Activated CD4-positive, alpha-beta T cell treated with anti-CD3 and anti-CD28 coated beads, Interleukin-2, amount 10 ng/mL, durations not matched to agents 24 days and 14 days (primary cell): ENCODE results near the gene HJV. TPM values are rescaled to one million over a fixed set of nuclear protein-coding genes. Genes with fewer than 3 reads are reported as not detected.

Source experiments
- DNase-seq: peaks from one replicate; pipeline ENCODE4 v3.0.0; 2022
- H3K27ac Mint-ChIP-seq: one replicate; pipeline ENCODE4 v1.8.0; 2022; ENCODE audit warnings: mild to moderate bottlenecking, mixed read lengths
- H3K27me3 Mint-ChIP-seq: one replicate; pipeline ENCODE4 v1.8.0; 2022; ENCODE audit warnings: mixed read lengths
- H3K36me3 Mint-ChIP-seq: one replicate; pipeline ENCODE4 v1.8.0; 2022; ENCODE audit warnings: low read depth, mild to moderate bottlenecking, mixed read lengths
- H3K4me1 Mint-ChIP-seq: one replicate; pipeline ENCODE4 v1.8.0; 2021; ENCODE audit warnings: mixed read lengths
- H3K4me3 Mint-ChIP-seq: one replicate; pipeline ENCODE4 v1.8.0; 2022; ENCODE audit warnings: mild to moderate bottlenecking, moderate library complexity, mixed read lengths
- H3K9me3 Mint-ChIP-seq: one replicate; pipeline ENCODE4 v1.8.0; 2021; ENCODE audit warnings: mixed read lengths
- intact Hi-C: fragments of 100-400 bp; cut with micrococcal nuclease; formaldehyde crosslinking; loops from one replicate; pipeline ENCODE4 v1.15.1; 2023
- total RNA-seq: library from RNA; stranded (reverse); gene quantifications from 2 replicates; pipeline ENCODE4 v1.2.3, GENCODE V29; 2022

The HJV gene
- total RNA-seq, 1 donor from 2014 or later: not detected

DNA sequence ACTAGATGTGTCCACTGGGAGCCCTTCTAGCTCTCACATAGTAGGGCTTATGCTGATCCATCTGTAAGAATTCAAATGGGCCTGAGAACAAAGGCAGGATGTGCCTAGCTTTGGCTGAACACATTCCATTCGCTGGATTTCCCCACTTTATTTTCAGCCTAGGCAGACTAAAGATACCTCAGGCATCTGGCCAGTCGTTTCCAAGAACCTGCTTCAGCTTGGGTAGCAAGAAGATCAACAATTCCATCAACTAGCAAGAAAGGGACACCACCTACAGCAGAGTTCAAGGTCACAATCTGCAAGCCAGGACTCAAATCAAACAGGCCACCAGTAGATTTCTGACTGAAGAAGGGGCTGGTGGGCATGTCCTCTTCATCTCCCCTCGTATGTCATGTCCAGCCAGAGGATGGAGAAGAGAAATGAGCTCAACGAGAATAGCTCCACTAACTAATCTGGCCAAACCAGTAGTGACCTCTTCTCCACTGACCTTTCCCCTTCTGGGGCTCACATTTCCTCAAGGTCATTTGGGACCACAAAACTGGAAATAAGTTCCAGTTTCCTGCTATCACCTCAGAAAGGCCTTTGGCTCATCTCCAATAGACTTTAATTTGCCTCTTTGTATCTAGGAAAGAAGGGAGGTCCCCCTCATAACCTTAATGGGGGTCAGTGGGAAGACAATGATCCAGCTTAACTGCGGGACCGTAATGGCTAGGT lies 39.4 kb downstream of the HJV start:
- no peaks in the 10 kb centered on the region for H3K9me3 Mint-ChIP-seq
- peaks cover 2% of the 10 kb centered on the region for H3K36me3 Mint-ChIP-seq
- no peaks in the 10 kb centered on the region for H3K27me3 Mint-ChIP-seq
- peaks cover 31% of the 10 kb centered on the region for H3K4me1 Mint-ChIP-seq
- no peak overlapping the region for H3K27ac Mint-ChIP-seq
- DNase-seq: no peak
- intact Hi-C loops: no loop called here
- H3K4me3 Mint-ChIP-seq: peak overlapping the region; percentile 36

DNA sequence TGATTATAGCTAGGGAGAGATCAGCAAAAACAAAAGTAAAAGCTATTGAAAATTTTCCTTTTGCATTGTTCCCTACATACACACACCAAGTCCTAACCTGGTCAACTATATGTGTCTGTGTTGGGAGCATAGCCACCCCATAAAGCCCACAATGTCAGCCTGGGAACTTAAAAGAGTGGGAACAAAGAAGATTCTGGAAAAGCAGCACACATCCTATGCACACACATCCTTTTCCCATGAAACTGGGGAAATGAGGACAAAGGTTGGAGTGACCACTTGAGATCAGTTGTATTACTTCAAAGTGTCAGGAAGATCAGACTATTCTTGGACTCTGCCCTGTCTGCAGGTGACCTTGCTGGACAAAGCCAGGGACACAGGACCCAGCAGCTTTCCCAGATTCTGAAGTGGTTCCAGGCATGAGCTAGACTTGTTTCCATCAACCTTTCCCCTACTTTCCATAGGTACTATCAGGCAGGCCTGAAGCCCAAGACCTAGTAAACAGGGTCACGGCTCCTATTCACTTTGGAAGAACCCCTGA lies 41.0 kb downstream of the HJV start:
- intact Hi-C loops: loop anchor here (1.0 kb wide), 1 partner anchor 16 kb away; the partner anchor contains the start of gene TXNIP
- Mint-ChIP-seq H3K27ac (no peak overlapping the region), H3K9me3 (no peaks in the 10 kb centered on the region), H3K4me1 (peaks cover 24% of the 10 kb centered on the region), H3K4me3 (no peak overlapping the region), H3K36me3 (peaks cover 2% of the 10 kb centered on the region), H3K27me3 (no peaks in the 10 kb centered on the region)
- DNase-seq: no peak

DNA sequence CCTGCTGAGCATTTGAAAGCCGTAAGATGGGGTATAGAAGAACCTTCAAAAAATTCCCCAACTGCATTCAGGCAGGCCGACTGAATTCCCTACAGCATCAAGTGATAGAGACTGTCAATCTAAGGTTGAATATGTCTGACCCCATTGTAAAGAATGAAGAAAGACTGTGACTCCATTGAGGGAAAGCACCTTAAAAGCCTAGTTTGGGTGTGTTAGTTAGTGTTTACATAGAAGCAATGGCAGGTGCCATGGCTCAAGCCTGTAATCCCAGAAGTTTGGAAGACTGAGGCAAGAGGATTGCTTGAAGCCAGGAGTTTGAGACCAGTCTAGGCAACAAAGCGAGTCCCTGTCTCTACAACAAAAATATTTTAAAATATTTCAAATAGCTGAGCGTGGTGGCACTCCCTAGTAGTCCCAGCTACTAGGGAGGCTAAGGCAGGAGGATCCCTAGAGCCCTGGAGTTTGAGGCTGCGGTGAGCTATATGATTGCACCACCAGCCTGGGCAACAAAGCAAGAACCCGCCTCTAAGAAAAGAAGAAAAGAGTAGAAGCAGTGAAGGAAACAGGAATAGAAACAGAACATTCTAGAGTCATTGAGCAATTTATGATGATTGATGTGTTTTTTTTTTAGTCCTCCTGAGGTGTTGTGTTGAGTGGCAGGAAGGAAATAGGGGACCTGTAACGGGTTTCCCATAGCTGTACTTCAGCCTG lies 41.6 kb downstream of the HJV start:
- Mint-ChIP-seq H3K9me3 (no peaks in the 10 kb centered on the region), H3K27me3 (no peaks in the 10 kb centered on the region), H3K27ac (no peak overlapping the region), H3K4me3 (no peak overlapping the region), H3K4me1 (peaks cover 18% of the 10 kb centered on the region), H3K36me3 (peaks cover under 1% of the 10 kb centered on the region)
- DNase-seq: peak; percentile 81
- intact Hi-C loops: loop anchor here (1.0 to 5.0 kb wide), 2 partner anchors 16 to 53 kb away; partner anchors contain the start of genes RBM8A and TXNIP

DNA sequence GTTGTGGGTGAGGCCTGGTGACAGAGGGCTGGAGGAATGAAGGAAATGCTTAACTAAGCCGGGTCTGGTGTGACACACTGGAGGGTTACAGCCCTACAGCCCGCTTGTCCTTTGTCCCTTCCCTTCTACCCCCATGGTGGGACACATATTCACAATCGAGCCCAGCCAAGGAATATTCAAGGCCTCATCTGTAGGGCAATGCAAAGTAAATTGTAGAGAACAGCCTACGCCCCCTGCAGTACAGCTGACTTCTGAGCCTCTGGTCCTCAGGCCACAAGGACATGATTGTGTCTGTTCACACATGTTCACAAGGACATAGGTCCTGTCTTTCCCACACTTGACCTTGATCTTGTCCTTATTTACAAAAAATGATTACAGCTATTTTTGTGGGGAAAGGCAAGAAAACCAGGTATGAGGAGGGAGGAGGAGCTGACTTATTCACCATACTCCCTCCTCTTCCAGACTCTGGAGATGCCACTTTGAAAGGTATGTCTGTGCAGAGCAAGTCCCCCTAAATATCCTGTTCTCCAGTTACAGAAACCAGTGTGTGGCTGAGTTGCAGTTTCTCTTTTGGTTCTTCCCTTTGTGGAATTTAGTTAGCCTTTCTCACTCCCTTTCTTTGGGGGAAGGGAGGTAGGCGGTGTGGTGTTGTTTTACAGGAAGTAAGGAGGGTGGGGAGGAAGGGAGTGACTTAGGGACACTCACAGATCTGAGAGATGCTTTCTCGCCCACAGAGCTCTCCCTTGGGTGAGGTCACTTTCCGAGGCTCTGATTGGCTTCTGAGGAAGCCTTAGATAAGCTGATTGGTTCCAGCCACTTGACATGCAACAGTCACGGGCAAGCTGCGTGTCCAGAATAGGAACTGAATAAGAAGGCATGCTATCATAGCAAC lies 42.4 kb downstream of the HJV start:
- DNase-seq: peak; percentile 96
- Mint-ChIP-seq H3K27me3 (no peaks in the 10 kb centered on the region), H3K36me3 (no peaks in the 10 kb centered on the region), H3K9me3 (no peaks in the 10 kb centered on the region), H3K27ac (no peak overlapping the region), H3K4me3 (no peak overlapping the region), H3K4me1 (peaks cover 12% of the 10 kb centered on the region)
- intact Hi-C loops: loop anchor here (1.0 to 5.0 kb wide), 3 partner anchors 15 to 56 kb away; partner anchors contain the start of genes ANKRD34A, POLR3GL and RBM8A

DNA sequence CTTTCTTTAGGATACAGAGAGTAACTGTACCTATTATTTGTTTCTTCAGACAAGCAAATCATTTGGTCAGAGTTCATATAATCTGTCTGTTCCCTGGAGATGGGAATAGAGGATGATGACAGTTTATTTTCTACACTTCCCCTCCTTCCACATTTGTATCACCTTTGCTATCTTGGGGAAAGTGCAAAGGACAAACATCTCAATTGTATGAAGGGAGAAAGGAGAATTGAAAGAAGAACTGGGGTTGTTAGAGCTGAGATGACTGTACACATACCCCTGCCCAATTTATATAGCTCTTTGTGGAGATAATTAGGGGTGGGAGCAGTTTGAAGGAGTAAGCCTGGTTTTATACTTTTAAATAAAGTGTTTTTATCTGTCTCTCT lies 43.1 kb downstream of the HJV start:
- Mint-ChIP-seq H3K9me3 (no peaks in the 10 kb centered on the region), H3K27me3 (no peaks in the 10 kb centered on the region), H3K36me3 (no peaks in the 10 kb centered on the region), H3K4me3 (no peak overlapping the region), H3K4me1 (peaks cover 10% of the 10 kb centered on the region), H3K27ac (no peak overlapping the region)
- intact Hi-C loops: loop anchor here (1.0 to 5.0 kb wide), 3 partner anchors 14 to 57 kb away; partner anchors contain the start of genes ANKRD34A, POLR3GL and RBM8A
- no peak for DNase-seq

DNA sequence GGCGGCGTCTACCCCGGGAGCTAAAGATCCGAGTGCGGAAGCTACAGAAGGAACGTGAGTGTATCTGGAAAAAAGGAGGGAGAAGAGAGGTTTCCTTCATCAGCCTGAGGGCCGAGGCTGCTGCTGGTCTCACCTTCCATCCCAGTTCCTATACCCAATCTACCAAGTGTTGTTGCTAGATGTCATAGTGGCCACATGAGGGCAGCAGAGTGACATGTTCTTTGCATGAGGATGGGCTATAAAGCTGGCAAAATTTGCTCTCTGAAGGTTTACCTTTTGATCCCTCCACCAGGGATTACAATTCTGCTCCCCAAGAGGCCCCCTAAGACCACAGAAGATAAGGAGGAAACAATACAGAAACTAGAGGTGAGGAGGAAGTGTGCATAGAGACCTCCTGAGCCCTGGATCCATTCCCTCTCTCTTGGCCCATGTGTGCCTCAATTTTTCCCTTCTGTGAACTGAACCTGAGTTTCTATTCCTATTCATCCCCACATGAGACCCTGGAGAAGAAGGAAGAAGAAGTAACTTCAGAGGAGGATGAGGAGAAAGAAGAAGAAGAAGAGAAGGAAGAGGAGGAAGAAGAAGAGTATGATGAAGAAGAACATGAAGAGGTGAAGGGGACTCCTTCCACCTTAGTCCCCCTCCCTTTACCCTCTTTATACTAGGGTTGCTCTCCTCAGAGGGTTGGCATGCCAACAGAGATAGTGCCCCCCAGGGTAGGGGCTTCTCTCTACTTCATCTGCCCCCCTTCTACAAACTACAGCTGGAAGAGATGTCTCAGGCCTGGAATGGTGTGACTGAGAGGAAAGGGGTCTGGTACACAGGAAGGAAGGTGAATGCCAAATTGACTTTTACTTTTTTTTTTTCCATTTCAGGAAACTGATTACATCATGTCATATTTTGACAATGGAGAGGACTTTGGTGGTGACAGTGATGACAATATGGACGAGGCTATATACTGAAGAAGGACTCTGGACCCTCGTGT lies 43.8 kb downstream of the HJV start:
- Mint-ChIP-seq H3K9me3 (no peaks in the 10 kb centered on the region), H3K27ac (no peak overlapping the region), H3K27me3 (no peaks in the 10 kb centered on the region), H3K4me3 (no peak overlapping the region), H3K36me3 (no peaks in the 10 kb centered on the region), H3K4me1 (peaks cover 8% of the 10 kb centered on the region)
- DNase-seq: peak; percentile 91
- intact Hi-C loops: loop anchor here (1.0 to 5.0 kb wide), 4 partner anchors 13 to 58 kb away; partner anchors contain the start of genes ANKRD34A, POLR3GL and RBM8A

DNA sequence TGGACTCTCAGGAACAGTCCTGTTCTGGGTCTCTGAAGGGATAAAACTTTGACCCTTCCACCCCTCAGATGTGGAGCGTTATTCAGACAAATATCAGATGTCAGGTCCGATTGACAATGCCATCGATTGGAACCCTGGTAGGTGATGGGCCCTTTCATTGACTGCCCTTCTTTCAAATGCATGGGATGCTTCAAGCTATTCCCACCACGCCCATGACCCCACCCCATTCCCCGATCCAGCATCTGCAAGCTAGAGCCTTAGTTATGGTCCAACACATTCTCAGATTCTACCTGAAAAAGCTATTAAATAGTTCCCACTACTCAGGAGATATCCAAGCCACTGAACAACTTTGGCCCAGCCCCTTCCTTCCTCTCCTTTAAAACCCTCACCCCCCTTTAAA lies 44.5 kb downstream of the HJV start:
- Mint-ChIP-seq H3K9me3 (no peaks in the 10 kb centered on the region), H3K4me3 (no peak overlapping the region), H3K4me1 (peaks cover 7% of the 10 kb centered on the region), H3K27me3 (no peaks in the 10 kb centered on the region), H3K36me3 (no peaks in the 10 kb centered on the region), H3K27ac (no peak overlapping the region)
- DNase-seq: no peak
- intact Hi-C loops: loop anchor here (1.0 to 5.0 kb wide), 2 partner anchors 30 to 50 kb away; partner anchors contain the start of gene RBM8A

DNA sequence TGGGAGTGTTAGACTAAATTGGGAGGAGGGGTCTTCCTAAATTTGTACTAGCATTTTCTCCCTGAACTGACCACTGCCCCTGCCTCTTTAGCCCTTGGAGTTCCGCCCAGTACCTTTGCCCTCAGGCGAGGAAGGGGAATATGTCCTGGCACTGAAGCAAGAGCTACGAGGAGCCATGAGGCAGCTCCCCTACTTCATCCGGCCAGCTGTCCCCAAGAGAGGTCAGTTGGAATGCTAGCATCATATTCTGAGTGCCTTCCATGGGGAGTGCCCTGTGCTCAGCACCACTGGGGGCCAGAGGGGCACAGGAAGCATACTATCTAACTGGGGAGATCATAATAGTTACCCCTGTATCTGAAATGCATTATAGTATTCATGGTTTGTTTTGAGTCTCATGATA lies 46.3 kb downstream of the HJV start:
- Mint-ChIP-seq H3K4me1 (peaks cover 7% of the 10 kb centered on the region), H3K36me3 (no peaks in the 10 kb centered on the region), H3K4me3 (no peak overlapping the region), H3K27me3 (no peaks in the 10 kb centered on the region), H3K27ac (no peak overlapping the region), H3K9me3 (no peaks in the 10 kb centered on the region)
- intact Hi-C loops: loop anchor here (5.0 kb wide), 1 partner anchor 48 kb away; the partner anchor contains the start of gene RBM8A
- DNase-seq: no peak

DNA sequence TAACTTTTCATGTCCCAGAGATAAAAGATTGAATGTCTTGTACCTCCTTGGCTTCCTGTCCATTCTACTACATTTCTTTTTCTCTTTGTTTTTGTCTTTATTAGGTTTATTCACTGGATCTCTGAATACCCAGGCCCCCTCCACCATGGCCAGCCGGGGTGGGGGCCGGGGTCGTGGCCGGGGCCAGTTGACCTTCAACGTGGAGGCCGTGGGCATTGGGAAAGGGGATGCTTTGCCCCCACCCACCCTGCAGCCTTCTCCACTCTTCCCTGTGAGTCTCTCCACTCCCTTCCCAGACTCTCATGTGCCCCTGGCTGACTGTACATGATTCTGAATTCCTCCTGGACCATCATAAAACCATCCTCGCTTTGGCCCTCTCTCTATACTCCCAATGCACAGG lies 46.8 kb downstream of the HJV start:
- no peak for DNase-seq
- no peak overlapping the region for H3K27ac Mint-ChIP-seq
- no peak overlapping the region for H3K4me3 Mint-ChIP-seq
- peaks cover 7% of the 10 kb centered on the region for H3K4me1 Mint-ChIP-seq
- no peaks in the 10 kb centered on the region for H3K27me3 Mint-ChIP-seq
- H3K36me3 Mint-ChIP-seq: no peaks in the 10 kb centered on the region
- no peaks in the 10 kb centered on the region for H3K9me3 Mint-ChIP-seq
- intact Hi-C loops: loop anchor here (5.0 kb wide), 1 partner anchor 47 kb away; the partner anchor contains the start of gene RBM8A

DNA sequence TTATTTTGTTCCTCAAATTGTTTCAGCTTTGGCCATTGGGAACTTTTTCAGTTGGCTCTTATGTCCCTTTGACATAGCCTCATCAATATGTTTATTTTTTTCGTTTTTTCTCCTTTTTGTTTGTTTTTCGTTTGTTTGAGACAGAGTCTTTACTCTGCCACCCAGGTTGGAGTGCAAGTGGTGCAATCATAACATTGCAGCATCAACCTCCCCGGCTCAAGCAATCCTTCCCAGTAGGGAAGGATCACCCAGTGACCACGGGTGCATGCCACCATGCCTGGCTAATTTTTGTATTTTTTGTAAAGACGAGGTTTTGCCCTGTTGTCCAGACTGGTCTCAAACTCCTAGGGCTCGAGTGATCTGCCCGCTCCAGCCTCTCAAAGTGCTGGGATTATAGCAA lies 49.0 kb downstream of the HJV start:
- Mint-ChIP-seq H3K27me3 (no peaks in the 10 kb centered on the region), H3K4me3 (no peak overlapping the region), H3K9me3 (no peaks in the 10 kb centered on the region), H3K4me1 (peaks cover 7% of the 10 kb centered on the region), H3K27ac (no peak overlapping the region), H3K36me3 (peaks cover 5% of the 10 kb centered on the region)
- intact Hi-C loops: no loop called here
- DNase-seq: no peak
